Endometrial microvascular endothelial cells (primary cell): ENCODE measurements around the gene FBH1. TPM values are rescaled to one million over a fixed set of nuclear protein-coding genes. Genes with fewer than 3 reads are reported as not detected.

Experiments
- in situ Hi-C: cut with HindIII; loops from 2 replicates; pipeline ENCODE4 v1.10.0; 2017; ENCODE audit warnings: low sequenced_read_pairs, low pct_unique_long_range_greater_than_20kb; ENCODE audit errors: inconsistent ontology term
- total RNA-seq: library from RNA; depleted of rRNA; stranded (reverse); fragments of >200 nt; gene quantifications from one replicate; pipeline ENCODE4 v1.2.3, GENCODE V29; 2015; ENCODE audit errors: inconsistent ontology term

FBH1 gene
- total RNA-seq, 1 donor from 2014 or later, result 93.5 TPM

- in situ Hi-C loops, result no loop called here
These were observed 57.6 kb downstream of the FBH1 start for GRCh38 chr10:5947471-5948207.

DNA sequence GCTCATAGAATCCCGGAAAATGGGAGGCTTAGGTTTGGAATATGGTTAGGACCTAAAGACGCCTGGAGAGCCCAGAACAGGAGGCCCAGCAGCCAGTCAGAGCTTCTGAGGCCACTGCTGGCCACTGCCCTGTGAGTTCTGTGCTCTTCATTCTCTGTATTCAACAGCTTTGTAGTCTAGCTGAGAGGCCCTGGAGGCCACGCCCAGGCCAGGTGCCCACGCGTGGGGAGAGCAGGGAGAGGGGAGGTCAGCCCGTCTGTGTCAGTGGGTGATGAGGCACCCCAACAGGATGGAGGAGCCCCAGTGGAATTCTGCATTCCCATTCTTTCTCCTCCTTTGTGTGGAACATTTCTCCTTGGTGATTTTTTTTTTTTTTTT lies 58.2 kb downstream of the FBH1 start:
- in situ Hi-C loops, result no loop called here

DNA sequence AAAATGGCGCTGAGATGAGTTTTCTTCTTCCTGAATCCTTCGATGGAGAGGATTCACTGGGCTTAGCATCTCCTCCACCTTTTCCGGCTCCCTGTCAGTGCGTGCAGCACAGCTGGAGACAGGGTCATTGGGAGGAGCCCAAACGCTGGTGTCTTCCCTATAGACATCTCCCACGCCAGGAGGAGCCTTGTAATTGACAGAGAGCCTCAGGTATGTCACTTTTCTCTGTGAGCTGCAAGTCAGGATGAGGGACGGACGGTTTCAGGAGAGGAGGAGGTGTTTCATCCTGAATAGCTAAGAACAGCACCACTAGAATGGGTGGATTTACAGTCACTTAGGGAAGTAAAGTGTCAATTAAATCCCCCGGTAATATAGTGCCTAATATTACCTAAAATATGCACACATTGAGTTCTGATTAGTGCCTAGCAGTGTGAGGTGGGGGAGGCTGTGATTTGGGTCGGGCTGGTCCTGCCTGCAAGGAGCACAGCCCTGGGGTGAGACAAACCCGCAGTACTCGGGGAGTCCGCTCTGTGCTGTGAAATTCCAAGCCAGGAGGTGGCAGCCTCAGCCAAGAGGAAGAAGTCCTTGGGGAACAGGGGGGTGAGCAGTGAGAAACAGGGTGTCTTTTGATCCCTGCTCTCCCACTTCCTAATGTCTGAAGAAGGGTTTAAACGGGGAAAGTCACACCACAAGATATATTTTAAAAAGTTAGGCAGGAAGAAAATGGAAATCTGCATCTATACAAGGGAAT lies 59.1 kb downstream of the FBH1 start:
- in situ Hi-C loops, result no loop called here

- in situ Hi-C loops, result loop anchor here (25.0 kb wide), 1 partner anchor 136 kb away; the partner anchor contains the start of gene RBM17
These were observed 61.2 kb downstream of the FBH1 start for GRCh38 chr10:5951167-5951711.

- in situ Hi-C loops, result loop anchor here (25.0 kb wide), 1 partner anchor 135 kb away; the partner anchor contains the start of gene RBM17
These were observed 61.8 kb downstream of the FBH1 start for GRCh38 chr10:5951721-5952407.

DNA sequence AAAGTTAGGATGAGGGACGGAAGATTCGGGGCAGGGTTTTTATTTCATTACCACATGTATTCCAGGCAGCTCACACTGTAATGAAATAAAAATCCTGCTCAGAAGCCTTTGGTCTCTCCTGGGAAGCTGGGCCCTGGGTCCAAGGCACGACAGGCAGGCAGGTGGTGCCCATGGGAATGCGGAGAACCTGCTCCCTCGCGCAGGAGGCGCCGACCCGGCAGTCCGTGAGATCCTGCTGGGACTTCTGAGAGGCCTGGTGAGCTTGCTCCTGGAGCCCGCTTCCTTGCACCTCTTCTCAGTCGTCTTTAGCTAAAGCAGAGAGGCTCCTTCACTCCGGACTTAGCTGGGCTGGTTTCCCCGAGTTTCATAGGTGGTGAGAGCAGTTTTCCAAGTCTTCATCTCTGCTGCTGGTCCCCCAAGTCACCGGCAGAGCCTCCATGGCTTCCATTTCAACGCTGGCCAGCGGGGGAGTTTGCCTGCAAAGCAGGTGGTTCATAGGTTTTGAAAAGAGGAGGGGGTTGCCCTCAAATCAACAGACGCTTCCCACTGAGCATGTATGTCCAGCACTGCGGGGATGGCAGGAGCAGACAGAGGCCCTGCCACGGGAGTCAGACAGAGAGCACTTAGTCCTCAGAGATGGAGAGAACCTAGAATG lies 62.8 kb downstream of the FBH1 start:
- in situ Hi-C loops, result loop anchor here (25.0 kb wide), 1 partner anchor 134 kb away; the partner anchor contains the start of gene RBM17

DNA sequence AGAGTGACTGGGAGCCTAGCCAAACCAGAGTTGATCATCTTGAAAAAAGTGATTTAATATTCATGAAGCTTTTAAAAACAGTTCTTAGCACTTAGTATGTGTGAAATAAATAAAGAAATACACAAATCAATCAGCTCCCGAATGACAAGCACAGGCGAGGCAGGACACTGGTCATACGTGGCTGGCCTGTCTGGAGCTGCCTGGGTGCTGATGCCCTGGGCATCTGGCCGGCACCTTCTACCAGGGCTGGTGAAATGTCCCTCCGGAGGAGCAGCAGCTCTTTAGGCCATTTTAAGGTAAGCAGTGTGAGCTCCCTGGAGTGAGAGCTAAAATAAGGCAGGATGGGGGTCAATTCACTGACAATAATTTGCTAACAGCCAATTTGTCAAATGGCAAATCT lies 63.6 kb downstream of the FBH1 start:
- in situ Hi-C loops, result loop anchor here (25.0 kb wide), 1 partner anchor 134 kb away; the partner anchor contains the start of gene RBM17

DNA sequence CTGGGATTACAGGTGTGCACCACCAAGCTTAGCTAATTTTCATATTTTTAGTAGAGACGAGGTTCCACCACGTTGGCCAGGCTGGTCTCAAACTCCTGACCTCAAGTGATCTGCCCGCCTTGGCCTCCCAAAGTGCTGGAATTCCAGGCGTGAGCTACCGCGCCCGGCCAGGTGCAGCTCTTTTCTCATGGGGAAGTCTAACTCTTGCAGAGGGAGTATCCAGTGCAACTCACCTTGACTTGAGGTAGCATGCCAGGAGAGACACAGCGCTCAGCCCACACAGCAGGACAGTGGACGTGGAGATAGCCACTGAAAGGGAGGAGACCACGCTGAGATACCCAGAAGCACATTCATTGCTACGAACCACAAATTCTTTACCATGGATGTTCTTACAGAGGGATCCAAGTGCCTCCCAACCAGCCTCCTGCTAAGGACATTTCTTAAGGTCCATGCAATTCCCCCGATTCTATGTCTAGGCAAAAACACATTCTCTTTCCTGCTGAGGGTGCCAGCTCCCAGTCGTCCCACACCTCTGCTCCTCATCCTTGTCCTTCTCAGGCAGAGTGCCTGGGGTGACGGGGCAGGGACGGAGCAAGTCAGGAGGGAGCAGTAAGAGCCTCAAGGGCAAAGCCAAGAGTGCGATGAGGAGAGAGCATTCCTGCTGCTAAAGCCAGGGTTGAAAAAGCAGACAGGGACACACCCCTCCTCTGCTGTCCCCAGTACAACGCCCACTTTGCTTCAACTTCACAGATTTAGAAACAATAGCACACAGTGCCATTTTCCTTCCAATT lies 66.3 kb downstream of the FBH1 start:
- in situ Hi-C loops, result loop anchor here (25.0 kb wide), 1 partner anchor 131 kb away; the partner anchor contains the start of gene RBM17

- in situ Hi-C loops, result loop anchor here (25.0 kb wide), 1 partner anchor 129 kb away; the partner anchor contains the start of gene RBM17
These were observed 68.0 kb downstream of the FBH1 start for GRCh38 chr10:5958077-5958476.

- in situ Hi-C loops, result loop anchor here (25.0 kb wide), 1 partner anchor 129 kb away; the partner anchor contains the start of gene RBM17
These were observed 68.6 kb downstream of the FBH1 start for GRCh38 chr10:5958675-5959074.

GRCh38 chr10:5959142-5959541 lies 69.1 kb downstream of the FBH1 start:
- in situ Hi-C loops, result loop anchor here (25.0 kb wide), 1 partner anchor 128 kb away; the partner anchor contains the start of gene RBM17

GRCh38 chr10:5959581-5960069 lies 69.6 kb downstream of the FBH1 start:
- in situ Hi-C loops, result loop anchor here (25.0 kb wide), 1 partner anchor 128 kb away; the partner anchor contains the start of gene RBM17

DNA sequence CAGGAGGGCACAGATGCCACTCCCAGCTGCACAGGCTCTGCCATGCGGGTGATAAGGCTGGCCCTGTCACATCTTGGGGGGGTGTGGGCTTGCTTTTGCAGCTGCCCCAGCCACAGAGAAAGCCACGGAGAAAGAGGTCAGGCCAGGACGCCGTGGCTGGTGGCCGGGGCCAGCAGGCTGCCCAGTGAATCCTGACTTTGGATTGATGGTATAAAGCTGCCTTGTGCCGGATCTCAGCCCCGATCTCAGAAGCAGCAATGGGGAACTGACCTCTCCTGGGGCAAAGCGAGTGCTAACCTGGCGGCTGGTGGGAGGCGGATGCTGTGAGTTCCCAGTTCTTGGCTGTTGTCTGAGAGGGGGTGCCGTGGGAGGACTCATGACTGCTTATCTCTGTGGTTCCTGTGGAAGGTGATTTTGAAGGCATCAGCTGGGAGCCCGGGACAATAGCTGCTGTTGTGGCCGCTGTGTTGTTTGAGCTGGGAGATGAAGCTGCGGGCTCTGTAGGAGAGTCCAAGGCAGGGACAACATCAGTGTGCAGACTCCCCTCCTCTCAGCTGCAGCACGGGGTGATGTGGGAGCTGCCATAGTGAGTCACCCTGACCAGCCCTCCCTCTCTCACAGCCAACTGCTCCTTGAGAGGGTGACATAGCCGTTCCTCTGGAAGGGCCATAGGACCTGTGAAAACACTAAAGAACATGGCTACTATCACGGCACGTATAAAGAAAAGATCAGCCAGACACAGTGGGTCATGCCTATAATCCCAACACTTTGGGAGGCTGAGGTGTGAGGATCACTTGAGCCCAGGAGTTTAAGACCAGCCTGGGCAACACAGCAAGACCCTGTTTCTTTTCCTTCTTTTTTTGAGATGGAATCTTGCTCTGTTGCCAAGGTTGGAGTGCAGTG lies 70.3 kb downstream of the FBH1 start:
- in situ Hi-C loops, result loop anchor here (25.0 kb wide), 1 partner anchor 127 kb away; the partner anchor contains the start of gene RBM17

- in situ Hi-C loops, result loop anchor here (25.0 kb wide), 1 partner anchor 126 kb away; the partner anchor contains the start of gene RBM17
These were observed 70.9 kb downstream of the FBH1 start for GRCh38 chr10:5960973-5961275.

GRCh38 chr10:5961405-5962100 lies 71.5 kb downstream of the FBH1 start:
- in situ Hi-C loops, result loop anchor here (25.0 kb wide), 1 partner anchor 126 kb away; the partner anchor contains the start of gene RBM17
